OCI-LY7 (cell line): ENCODE measurements around the gene DTNB. TPM values are rescaled to one million over a fixed set of nuclear protein-coding genes. Genes with fewer than 3 reads are reported as not detected.

ENCODE experiments used
- BruUV-seq: library from RNA; stranded (reverse); fragments of 400-500 nt; replicated peaks from 2 replicates; lab custom pipeline; 2021; lab: Mats Ljungman, UMichigan
- CTCF ChIA-PET: fragments of 300-600 bp; sonication (Branson Sonifier 250); formaldehyde crosslinking; loops from one replicate; lab custom pipeline; 2022; ENCODE audit warnings: antibody characterized with exemption; ENCODE audit not compliant: unreplicated experiment; lab: Charles Lee
- POLR2A ChIA-PET: fragments of 300-600 bp; sonication (Branson Sonifier 250); formaldehyde crosslinking; loops from one replicate; lab custom pipeline; 2022; ENCODE audit warnings: antibody characterized with exemption; lab: Charles Lee
- DNase-seq: peaks from one replicate; pipeline ENCODE4 v3.0.0-alpha.2; 2015; ENCODE audit warnings: low spot score
- H2AFZ ChIP-seq: fragments of 200-600 bp; sonication (generic), shearing (Covaris generic); 2 replicates; pipeline ENCODE4 v1.6.1; 2014; ENCODE audit warnings: mild to moderate bottlenecking, antibody characterized with exemption, low read length, moderate library complexity
- H3K27ac ChIP-seq: fragments of 200-600 bp; sonication (generic); 2 replicates; pipeline ENCODE4 v1.5.1; 2014; ENCODE audit warnings: mixed run types, low read depth, mild to moderate bottlenecking, moderate library complexity, low read length, inconsistent platforms; ENCODE audit not compliant: poor library complexity, severe bottlenecking
- H3K36me3 ChIP-seq: fragments of 200-600 bp; sonication (generic); 2 replicates; pipeline ENCODE4 v1.6.1; 2014; ENCODE audit warnings: mild to moderate bottlenecking, antibody characterized with exemption, low read length, moderate library complexity, mixed read lengths; ENCODE audit not compliant: insufficient read depth
- H3K4me1 ChIP-seq: fragments of 200-600 bp; sonication (generic); 2 replicates; pipeline ENCODE4 v1.5.1; 2014; ENCODE audit warnings: mild to moderate bottlenecking, low read length; ENCODE audit not compliant: insufficient read depth, poor library complexity, severe bottlenecking
- H3K4me2 ChIP-seq: fragments of 200-600 bp; sonication (generic); 2 replicates; pipeline ENCODE4 v1.6.1; 2014; ENCODE audit warnings: mild to moderate bottlenecking, low read length
- H3K4me3 ChIP-seq: fragments of 200-600 bp; sonication (generic); 2 replicates; pipeline ENCODE4 v1.5.1; 2014; ENCODE audit warnings: mild to moderate bottlenecking, low read depth, low read length; ENCODE audit not compliant: poor library complexity, severe bottlenecking
- H3K79me2 ChIP-seq: fragments of 200-600 bp; sonication (generic); 2 replicates; pipeline ENCODE4 v1.6.1; 2016; ENCODE audit warnings: low read depth, mild to moderate bottlenecking, low read length, moderate library complexity, mixed read lengths; ENCODE audit not compliant: insufficient read depth
- H3K9me2 ChIP-seq: fragments of 200-600 bp; sonication (generic); 2 replicates; pipeline ENCODE4 v1.6.1; 2016; ENCODE audit warnings: mild to moderate bottlenecking, low read length, mixed read lengths; ENCODE audit not compliant: insufficient read depth
- H3K9me3 ChIP-seq: fragments of 200-600 bp; sonication (generic); 2 replicates; pipeline ENCODE4 v1.6.1; 2014; ENCODE audit warnings: mild to moderate bottlenecking, mixed run types, low read length, mixed read lengths
- H4K20me1 ChIP-seq: fragments of 200-600 bp; sonication (generic); 2 replicates; pipeline ENCODE4 v1.6.1; 2014; ENCODE audit warnings: mild to moderate bottlenecking, antibody characterized with exemption, low read length, moderate library complexity, mixed read lengths; ENCODE audit not compliant: insufficient read depth
- EZH2phosphoT487 ChIP-seq: fragments of 200-600 bp; sonication (generic); IDR thresholded peaks from 2 replicates; pipeline ENCODE4 v1.6.1; 2018; ENCODE audit warnings: low read depth, borderline replicate concordance, mild to moderate bottlenecking, mixed run types, antibody characterized with exemption, low read length, moderate library complexity, mixed read lengths
- intact Hi-C: fragments of 100-400 bp; cut with micrococcal nuclease; formaldehyde crosslinking; loops from one replicate; pipeline ENCODE4 v1.10.0; 2022; ENCODE audit not compliant: unreplicated experiment
- total RNA-seq, 2 experiments: library from RNA; depleted of rRNA in 1 of 2; stranded (reverse); fragments of >200 nt in 1 of 2; shearing (Covaris generic) in 1 of 2; gene quantifications; 2 replicates each; pipeline ENCODE4 v1.2.3, GENCODE V29; 2014 to 2022
- TF ChIP-seq, protein P1 (sequence below): fragments of 200-600 bp; sonication (generic); conservative IDR thresholded peaks from 2 replicates; pipeline ENCODE4 v1.5.1; 2014; ENCODE audit warnings: mild to moderate bottlenecking, antibody characterized with exemption, low read length, moderate library complexity, mixed read lengths

Gene DTNB
- total RNA-seq, 2 experiments from 2014 or later, result 16.1 to 28.3 TPM

DNA sequence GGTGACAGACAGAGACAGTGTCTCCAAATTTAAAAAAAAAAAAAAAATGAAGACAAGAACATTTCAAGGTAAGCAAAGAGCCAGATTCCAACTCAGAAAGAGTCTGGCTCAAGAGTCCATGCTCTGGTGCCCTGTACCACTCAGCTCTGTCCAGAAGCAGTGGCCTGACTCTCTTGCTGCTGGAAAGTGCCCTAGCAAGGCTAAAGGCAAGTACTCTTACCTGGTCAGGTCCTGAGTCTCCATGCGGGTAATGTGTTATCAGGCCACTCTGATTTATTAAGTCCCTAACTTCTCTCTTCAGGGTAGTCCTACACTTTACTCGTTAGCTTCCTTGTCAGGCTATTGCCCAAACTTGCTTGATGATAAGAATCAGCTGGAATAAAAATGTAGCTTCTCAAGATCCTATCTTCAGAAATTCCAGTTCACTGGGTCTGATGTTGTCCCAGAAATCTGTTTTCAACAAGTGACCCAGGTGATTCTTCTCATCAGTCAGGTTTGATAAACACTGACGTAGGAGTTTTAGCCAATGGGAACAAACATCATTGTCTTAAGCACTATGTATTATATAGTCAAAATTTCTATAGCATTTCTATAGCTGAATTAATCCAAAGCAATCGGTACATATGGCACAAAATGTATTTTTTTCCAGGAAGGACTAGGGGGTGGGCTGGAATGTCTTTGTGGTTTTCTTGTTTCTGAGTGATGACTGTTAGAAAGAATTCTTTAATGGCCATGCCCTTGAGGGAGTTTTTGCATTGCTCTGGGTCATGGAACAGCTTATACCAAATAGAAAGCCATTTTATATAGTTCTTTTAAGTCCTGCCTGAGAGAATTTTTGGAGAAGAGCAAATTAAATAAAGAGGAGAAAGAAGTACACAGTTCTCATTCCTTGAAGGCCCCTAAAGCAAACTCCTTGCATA, 191.7 kb downstream of the DTNB start:
- CTCF ChIA-PET, result no interaction called here

GRCh38 chr2:25480561-25480960, 192.8 kb downstream of the DTNB start:
- H3K79me2 ChIP-seq, result no peaks in the 10 kb centered on the region
- TF ChIP-seq, protein P1, sequence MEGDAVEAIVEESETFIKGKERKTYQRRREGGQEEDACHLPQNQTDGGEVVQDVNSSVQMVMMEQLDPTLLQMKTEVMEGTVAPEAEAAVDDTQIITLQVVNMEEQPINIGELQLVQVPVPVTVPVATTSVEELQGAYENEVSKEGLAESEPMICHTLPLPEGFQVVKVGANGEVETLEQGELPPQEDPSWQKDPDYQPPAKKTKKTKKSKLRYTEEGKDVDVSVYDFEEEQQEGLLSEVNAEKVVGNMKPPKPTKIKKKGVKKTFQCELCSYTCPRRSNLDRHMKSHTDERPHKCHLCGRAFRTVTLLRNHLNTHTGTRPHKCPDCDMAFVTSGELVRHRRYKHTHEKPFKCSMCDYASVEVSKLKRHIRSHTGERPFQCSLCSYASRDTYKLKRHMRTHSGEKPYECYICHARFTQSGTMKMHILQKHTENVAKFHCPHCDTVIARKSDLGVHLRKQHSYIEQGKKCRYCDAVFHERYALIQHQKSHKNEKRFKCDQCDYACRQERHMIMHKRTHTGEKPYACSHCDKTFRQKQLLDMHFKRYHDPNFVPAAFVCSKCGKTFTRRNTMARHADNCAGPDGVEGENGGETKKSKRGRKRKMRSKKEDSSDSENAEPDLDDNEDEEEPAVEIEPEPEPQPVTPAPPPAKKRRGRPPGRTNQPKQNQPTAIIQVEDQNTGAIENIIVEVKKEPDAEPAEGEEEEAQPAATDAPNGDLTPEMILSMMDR, result no peak
- TF ChIP-seq EZH2phosphoT487, result no peak
- BruUV-seq, result no TSS peak
- H4K20me1 ChIP-seq, result no peaks in the 10 kb centered on the region
- ChIA-PET CTCF (no interaction called here), POLR2A (interaction anchor here (0.7 to 1.3 kb wide), 5 partner anchors 13 to 99 kb away, joined by 3 to 6 read pairs (median 3); no protein-coding TSS in a partner anchor)
- H3K9me3 ChIP-seq, result no peaks in the 10 kb centered on the region
- H3K27ac ChIP-seq, result no peak overlapping the region
- H2AFZ ChIP-seq, result no peak overlapping the region
- no peaks in the 10 kb centered on the region; the same call in 1 of the 2 replicates for H3K36me3 ChIP-seq
- H3K4me1 ChIP-seq, result peaks cover 37% of the 10 kb centered on the region
- H3K9me2 ChIP-seq, result no peaks in the 10 kb centered on the region
- no peak for DNase-seq
- H3K4me3 ChIP-seq, result no peak overlapping the region
- no peak overlapping the region for H3K4me2 ChIP-seq
- intact Hi-C loops, result loop anchor here (5.0 kb wide), 1 partner anchor 42 kb away; no protein-coding TSS in a partner anchor

More for the DNA sequence above, 191.7 kb downstream of the DTNB start:
- POLR2A ChIA-PET, result interaction anchor here (0.6 to 1.3 kb wide), 12 partner anchors 9 to 100 kb away, joined by 3 to 7 read pairs (median 3); no protein-coding TSS in a partner anchor
- Histone ChIP-seq H3K36me3 (no peaks in the 10 kb centered on the region), H3K4me2 (peak overlapping the region; percentile 66), H3K9me3 (no peaks in the 10 kb centered on the region), H2AFZ (peak overlapping the region; percentile 68), H3K9me2 (no peaks in the 10 kb centered on the region), H3K4me3 (peak overlapping the region; percentile 30), H3K4me1 (peaks cover 42% of the 10 kb centered on the region), H3K27ac (peak overlapping the region; percentile 69), H4K20me1 (no peaks in the 10 kb centered on the region), H3K79me2 (no peaks in the 10 kb centered on the region)
- DNase-seq, result no peak
- intact Hi-C loops, result loop anchor here (1.0 to 5.0 kb wide), 3 partner anchors 41 to 79 kb away; no protein-coding TSS in a partner anchor
- TF ChIP-seq EZH2phosphoT487, result no peak
- TF ChIP-seq, protein P1, result no peak
- no TSS peak for BruUV-seq
